Uterus (tissue), 4 donors: ENCODE measurements around the gene NDC1. TPM values are rescaled to one million over a fixed set of nuclear protein-coding genes. Genes with fewer than 3 reads are reported as not detected.

Source experiments
- DNase-seq, 2 donors: peaks; one replicate each; pipeline ENCODE4 v3.0.0-alpha.2; 2019 to 2020
- H3K27ac ChIP-seq, 2 donors: fragments of 200-600 bp; sonication (generic); 1 replicate in 1 of 2; 2 replicates in 1 of 2; pipeline ENCODE4 v1.5.1; 2016 to 2018
- H3K27me3 ChIP-seq, 2 donors: fragments of 200-600 bp; sonication (generic); one replicate each; pipeline ENCODE4 v1.5.1; 2018 to 2019; ENCODE audit warnings: control low read depth in 1 of 2
- H3K36me3 ChIP-seq, 2 donors: fragments of 200-600 bp; sonication (generic); one replicate each; pipeline ENCODE4 v1.5.1; 2019; ENCODE audit warnings: control low read depth in 1 of 2
- H3K4me1 ChIP-seq, 2 donors: fragments of 200-600 bp; sonication (generic); one replicate each; pipeline ENCODE4 v1.5.1; 2018 to 2019; ENCODE audit warnings: control low read depth in 1 of 2
- H3K4me3 ChIP-seq, 2 donors: fragments of 200-600 bp; sonication (generic); 1 replicate in 1 of 2; 2 replicates in 1 of 2; pipeline ENCODE4 v1.5.1; 2018 to 2019; ENCODE audit warnings: mild to moderate bottlenecking in 1 of 2
- H3K9me3 ChIP-seq, 2 donors: fragments of 200-600 bp; sonication (generic); one replicate each; pipeline ENCODE4 v1.5.1; 2019; ENCODE audit warnings: control low read depth in 1 of 2
- CTCF ChIP-seq, 4 experiments: fragments of 200-600 bp in 2 of 4; fragments of 450-650 bp in 2 of 4; sonication (generic) in 2 of 4; IDR thresholded peaks; one replicate each; pipeline ENCODE4 v1.5.1; 2016 to 2019; ENCODE audit warnings: antibody characterized with exemption in 4 of 4, mild to moderate bottlenecking in 2 of 4, moderate library complexity in 1 of 4
- POLR2A ChIP-seq, 2 donors: fragments of 450-650 bp; IDR thresholded peaks; one replicate each; pipeline ENCODE4 v1.6.1; 2016; ENCODE audit warnings: antibody characterized with exemption in 2 of 2, mild to moderate bottlenecking in 1 of 2, moderate library complexity in 1 of 2
- intact Hi-C: fragments of 100-400 bp; cut with DNase I; formaldehyde crosslinking; loops from one replicate; pipeline ENCODE4 v1.15.1; 2023; ENCODE audit warnings: low total_unique reads
- total RNA-seq, 4 donors: library from RNA; depleted of rRNA in 3 of 4; stranded (reverse); fragments of >200 nt in 3 of 4; gene quantifications; one replicate each; pipeline versions ENCODE4 v1.1.0 to v1.2.4, GENCODE V29; 2014 to 2023
- donor health status: DM: yes; HTN: yes; CAD: no.

The NDC1 gene
- total RNA-seq, 4 donors from 2014 or later, result 6.1 to 41.8 (median 16.8) TPM

GRCh38 chr1:53811414-53811851 is 26.7 kb downstream of the NDC1 start:
- no peaks in the 10 kb centered on the region for H3K9me3 ChIP-seq
- H3K27ac ChIP-seq, result no peak overlapping the region
- TF ChIP-seq POLR2A (IDR thresholded peaks at IDR 0.05) (no peak), CTCF (IDR thresholded peaks at IDR 0.05) (no peak)

DNA sequence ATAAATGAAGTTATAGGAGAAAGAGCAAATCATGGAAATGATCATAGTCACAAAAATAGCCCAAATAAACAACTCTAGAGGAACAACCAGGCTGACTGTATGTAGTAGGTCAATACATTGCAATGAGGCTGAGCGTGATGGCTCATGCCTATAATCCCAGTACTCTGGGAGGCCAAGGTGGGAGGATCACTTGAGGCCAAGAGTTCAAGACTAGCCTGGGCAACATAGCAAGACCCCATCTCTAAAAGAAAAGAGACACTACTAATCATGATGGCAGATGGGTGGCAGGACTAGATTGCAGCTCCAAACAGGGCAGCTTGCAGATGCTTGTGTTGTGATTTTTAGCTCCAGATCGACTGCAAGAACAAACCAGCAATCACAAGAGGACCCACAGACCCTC is 27.6 kb downstream of the NDC1 start:
- H3K36me3 ChIP-seq, result no peaks in the 10 kb centered on the region
- H3K4me3 ChIP-seq, result no peak overlapping the region
- intact Hi-C loops, result no loop called here
- H3K27ac ChIP-seq, result no peak overlapping the region
- no peak for TF ChIP-seq CTCF (IDR thresholded peaks at IDR 0.05)
- no peak for TF ChIP-seq POLR2A (IDR thresholded peaks at IDR 0.05)
- no peaks in the 10 kb centered on the region for H3K27me3 ChIP-seq
- H3K4me1 ChIP-seq, result no peaks in the 10 kb centered on the region
- no peaks in the 10 kb centered on the region for H3K9me3 ChIP-seq
- no peak for DNase-seq

More at GRCh38 chr1:53811414-53811851, 26.7 kb downstream of the NDC1 start:
- no peak for DNase-seq
- no peaks in the 10 kb centered on the region for H3K4me1 ChIP-seq
- H3K36me3 ChIP-seq, result no peaks in the 10 kb centered on the region
- intact Hi-C loops, result no loop called here
- no peaks in the 10 kb centered on the region for H3K27me3 ChIP-seq
- no peak overlapping the region for H3K4me3 ChIP-seq

DNA sequence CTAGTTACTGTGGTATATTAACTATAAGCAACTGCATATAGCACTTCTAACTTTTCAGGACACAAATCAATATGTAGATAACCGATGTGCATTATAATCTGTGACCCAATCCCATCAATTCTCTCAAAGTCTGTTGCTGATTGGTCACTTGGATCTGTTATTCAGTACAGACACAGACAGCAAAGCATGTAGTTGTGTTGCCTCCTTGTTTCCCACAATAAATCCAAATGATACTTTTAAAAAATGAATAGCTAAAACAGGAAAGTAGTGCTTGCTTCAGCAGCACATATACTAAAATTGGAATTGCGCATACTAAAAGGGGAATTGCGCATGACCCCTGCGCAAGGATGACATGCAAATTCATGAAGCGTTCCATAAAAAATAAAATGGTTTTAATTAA is 28.1 kb downstream of the NDC1 start:
- H3K27ac ChIP-seq, result no peak overlapping the region
- no peak overlapping the region for H3K4me3 ChIP-seq
- intact Hi-C loops, result no loop called here
- no peak for DNase-seq
- TF ChIP-seq CTCF (IDR thresholded peaks at IDR 0.05) (no peak), POLR2A (IDR thresholded peaks at IDR 0.05) (no peak)
- no peaks in the 10 kb centered on the region for H3K27me3 ChIP-seq
- H3K4me1 ChIP-seq, result no peaks in the 10 kb centered on the region
- H3K36me3 ChIP-seq, result no peaks in the 10 kb centered on the region
- no peaks in the 10 kb centered on the region for H3K9me3 ChIP-seq

GRCh38 chr1:53807916-53808315 is 30.2 kb downstream of the NDC1 start:
- Histone ChIP-seq H3K27ac (no peak overlapping the region), H3K4me3 (no peak overlapping the region), H3K27me3 (no peaks in the 10 kb centered on the region), H3K4me1 (no peaks in the 10 kb centered on the region), H3K9me3 (no peaks in the 10 kb centered on the region), H3K36me3 (no peaks in the 10 kb centered on the region)
- no peak for TF ChIP-seq POLR2A (IDR thresholded peaks at IDR 0.05)
- no peak for TF ChIP-seq CTCF (IDR thresholded peaks at IDR 0.05)
- intact Hi-C loops, result no loop called here
- DNase-seq, result no peak

DNA sequence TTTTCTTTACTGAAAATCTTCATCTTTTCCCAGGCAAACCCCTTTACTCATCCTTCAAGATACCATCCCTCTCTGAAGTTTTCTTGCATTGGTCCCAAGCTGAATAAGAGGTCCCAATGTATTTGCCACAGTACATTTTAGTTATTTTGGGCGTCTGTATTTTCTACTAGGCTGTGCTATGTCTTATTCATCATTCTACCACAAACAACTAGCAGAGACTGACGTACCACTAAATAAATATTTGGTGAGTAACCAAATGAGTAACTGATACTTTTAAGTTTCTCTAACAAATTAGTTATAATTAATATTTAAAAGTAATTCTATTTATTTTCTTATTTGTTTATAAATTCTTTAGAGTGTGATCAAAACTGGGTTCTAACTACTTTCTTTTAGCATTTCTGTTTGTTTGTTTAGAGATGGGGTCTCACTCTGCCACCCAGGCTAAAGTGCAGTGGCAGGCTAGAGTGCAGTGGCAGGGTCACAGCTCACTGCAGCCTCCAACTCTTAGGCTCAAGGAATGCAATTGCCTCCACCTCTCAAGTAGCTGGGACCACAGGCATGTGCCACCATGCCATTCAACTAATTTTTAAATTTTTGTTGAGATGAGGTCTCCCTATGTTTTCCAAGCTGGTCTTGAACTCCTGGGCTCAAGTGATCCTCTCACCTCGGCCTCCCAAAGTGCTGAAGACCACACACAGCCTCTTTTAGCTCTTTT is 33.1 kb downstream of the NDC1 start:
- no peaks in the 10 kb centered on the region for H3K36me3 ChIP-seq
- H3K9me3 ChIP-seq, result no peaks in the 10 kb centered on the region
- H3K4me3 ChIP-seq, result no peak overlapping the region
- no peaks in the 10 kb centered on the region for H3K4me1 ChIP-seq
- H3K27me3 ChIP-seq, result no peaks in the 10 kb centered on the region
- no peak for TF ChIP-seq POLR2A (IDR thresholded peaks at IDR 0.05)
- TF ChIP-seq CTCF (IDR thresholded peaks at IDR 0.05), result no peak
- no peak for DNase-seq
- intact Hi-C loops, result no loop called here
- no peak overlapping the region for H3K27ac ChIP-seq
